T47D (cell line): Measurements from ENCODE around the gene LHCGR.

Source experiments
- DNase-seq, 2 experiments: peaks; one replicate each; pipeline versions ENCODE4 v3.0.0 to v3.0.0-alpha.2; 2011 to 2012; ENCODE audit warnings: low read depth in 1 of 2, low spot score in 1 of 2
- JUND ChIP-seq: IDR thresholded peaks from 2 replicates; pipeline ENCODE4 v1.6.1; 2012; ENCODE audit warnings: low read depth
- in situ Hi-C: cut with HindIII; loops from 2 replicates; pipeline ENCODE4 v1.10.0; 2016; ENCODE audit warnings: low sequenced_read_pairs, low pct_unique_long_range_greater_than_20kb

The LHCGR gene

DNA sequence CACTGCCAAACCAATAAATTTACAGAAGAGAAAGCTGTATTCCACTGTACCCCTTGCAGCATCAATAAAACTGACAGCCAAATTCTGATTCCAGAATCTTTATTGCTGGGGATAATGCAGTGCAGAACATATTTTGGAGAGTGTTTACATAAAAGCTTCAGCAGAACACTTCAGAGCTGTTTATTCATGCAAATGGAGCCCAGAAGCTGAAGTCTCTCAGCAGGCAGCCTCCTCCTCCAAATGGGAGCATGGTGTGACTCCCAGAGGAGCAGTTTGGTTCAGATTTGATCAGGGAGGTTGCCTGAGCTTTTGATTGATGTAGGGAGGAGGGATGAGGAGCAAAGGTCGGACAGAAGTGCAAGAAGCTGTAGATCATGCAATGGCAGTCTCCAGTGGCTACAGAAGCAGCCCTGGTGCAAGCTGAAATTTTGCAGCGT, 22.4 kb downstream of the LHCGR start:
- DNase-seq: no peak
- in situ Hi-C loops: no loop called here

DNA sequence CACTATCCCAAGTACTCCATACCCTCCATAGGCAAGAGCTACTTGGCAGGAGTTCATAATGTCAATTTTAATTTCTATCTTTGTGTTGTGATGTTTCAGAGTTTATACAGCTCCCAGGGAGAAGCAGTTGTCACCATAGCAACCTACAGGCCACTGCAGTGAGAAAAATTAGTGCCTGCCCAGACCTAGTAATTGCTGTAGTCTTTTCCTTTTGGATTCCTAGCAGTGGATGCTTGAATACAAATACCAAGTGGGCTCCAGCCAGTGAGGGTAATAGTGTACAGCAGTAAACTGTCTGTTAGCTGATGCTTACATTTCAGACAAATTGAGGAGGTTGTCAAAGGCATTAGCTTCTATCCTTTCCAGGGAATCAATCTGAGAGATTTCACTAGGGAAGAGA, 26.7 kb downstream of the LHCGR start:
- no peak for DNase-seq
- TF ChIP-seq JUND: no peak
- in situ Hi-C loops: no loop called here

More for the DNA sequence above, 22.4 kb downstream of the LHCGR start:
- no peak for TF ChIP-seq JUND

DNA sequence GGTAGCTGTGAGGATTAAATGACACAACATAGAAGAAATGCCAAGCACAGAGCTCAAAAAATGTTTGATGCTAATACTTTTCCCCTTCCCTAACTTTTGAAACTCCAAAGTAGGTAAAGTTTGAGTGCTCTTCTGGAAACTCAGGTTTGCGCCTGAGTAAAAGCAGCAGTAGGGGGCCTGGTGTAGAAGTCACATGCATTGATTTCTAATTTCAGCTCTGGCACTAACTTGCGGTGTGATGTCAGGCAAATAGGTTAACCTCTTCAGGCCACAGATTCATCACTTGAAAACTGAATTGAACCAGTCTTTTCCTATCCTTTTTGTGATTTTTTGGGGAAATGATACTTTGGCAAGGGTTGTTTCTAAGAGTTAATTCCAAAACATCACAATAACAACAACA, 27.2 kb downstream of the LHCGR start:
- no peak for TF ChIP-seq JUND
- in situ Hi-C loops: no loop called here
- DNase-seq: no peak

DNA sequence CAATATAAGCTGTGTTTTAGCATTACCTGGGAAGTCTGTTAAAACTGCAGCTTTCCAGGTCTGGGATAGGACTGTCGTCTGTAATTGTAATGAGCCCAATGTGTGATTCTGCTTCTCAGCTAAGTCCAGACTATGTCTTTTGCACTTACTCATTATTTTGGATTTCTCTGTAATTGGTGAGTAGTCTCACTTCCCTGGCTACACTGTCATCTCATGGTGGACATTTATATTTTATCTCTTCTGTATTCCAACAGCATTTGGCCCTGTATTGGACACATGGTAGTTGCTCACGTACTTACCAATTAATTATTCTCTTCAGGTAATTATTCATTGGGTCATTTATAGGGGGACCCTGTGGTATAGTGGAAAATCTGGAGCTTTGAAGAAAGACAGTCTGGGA, 28.0 kb downstream of the LHCGR start:
- TF ChIP-seq JUND: no peak
- no peak for DNase-seq
- in situ Hi-C loops: no loop called here

DNA sequence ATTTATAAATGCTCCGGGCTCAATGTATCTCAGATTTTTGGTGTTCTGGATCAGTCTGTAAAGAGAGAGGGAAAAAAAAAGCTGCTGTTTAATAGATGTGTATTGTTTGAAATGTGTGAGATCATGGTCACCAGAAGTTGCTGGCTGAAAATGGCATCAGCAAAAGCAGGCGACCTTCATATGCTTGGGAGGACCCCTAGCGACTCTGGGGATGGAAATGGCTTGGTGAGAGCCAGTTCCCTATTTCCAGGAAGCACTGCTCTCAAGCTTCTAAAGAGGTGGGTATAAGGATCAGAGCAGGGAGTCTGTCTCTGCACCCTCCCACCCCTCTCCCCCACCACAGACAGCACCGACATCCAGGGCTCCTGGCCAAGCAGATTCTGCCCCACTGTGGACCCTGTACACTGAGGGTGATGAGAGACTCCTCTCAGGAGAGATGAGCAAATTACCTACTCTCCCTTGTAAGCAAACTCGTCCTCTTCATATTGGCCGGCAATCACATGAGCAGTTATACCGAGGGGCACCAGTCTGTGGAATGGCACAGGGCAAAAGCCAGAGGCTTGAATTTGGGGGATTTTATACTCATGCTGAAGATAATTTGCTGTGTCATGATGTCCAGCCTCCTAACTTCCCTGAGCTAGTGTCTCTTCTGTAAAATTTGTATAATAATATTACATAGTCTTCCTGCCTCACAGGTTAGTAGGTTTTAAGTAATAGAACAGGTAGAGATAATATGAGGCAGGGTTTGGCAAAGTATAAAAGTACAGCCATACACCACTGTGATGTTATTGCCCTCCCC, 29.6 kb downstream of the LHCGR start:
- TF ChIP-seq JUND: no peak
- no peak for DNase-seq
- in situ Hi-C loops: no loop called here

DNA sequence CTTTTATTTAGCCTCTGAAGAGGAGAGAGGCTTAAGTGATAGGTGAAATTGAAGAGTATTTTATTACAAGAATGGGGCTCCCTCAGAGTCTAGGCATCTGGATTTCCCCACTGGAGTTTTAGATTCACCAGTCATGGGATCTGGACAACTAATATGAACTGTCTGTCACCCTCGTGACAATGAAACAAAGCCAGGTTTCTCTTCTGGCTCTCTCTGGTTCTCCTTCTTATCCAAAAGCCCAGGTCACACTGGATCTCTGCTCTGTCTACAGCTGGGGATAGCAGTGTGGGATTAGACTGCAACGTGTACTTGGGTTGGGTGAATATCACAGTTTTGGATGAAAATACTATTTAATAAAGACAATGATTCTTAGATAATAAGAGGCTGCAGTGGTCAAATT, 31.2 kb downstream of the LHCGR start:
- DNase-seq: no peak
- in situ Hi-C loops: no loop called here
- TF ChIP-seq JUND: no peak

DNA sequence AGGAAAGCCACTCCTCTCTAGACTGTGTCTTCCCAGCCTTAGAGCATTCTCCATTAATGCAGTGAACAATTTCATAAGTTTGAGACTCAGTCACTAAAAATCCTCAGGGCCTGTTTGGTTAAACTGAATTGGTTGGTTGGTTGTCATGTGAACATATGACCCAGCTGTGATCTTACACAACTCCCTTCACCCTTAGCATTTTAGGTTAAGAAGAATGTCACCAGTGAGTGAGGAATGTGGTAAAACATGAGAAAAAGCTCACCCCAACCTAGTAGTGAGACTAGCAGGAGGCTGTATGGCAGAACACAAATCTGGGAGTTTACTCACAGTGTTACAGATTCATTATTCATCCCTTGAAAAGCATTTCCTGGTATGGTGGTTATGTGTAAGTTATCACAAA, 32.4 kb downstream of the LHCGR start:
- no peak for TF ChIP-seq JUND
- in situ Hi-C loops: no loop called here
- DNase-seq: no peak

DNA sequence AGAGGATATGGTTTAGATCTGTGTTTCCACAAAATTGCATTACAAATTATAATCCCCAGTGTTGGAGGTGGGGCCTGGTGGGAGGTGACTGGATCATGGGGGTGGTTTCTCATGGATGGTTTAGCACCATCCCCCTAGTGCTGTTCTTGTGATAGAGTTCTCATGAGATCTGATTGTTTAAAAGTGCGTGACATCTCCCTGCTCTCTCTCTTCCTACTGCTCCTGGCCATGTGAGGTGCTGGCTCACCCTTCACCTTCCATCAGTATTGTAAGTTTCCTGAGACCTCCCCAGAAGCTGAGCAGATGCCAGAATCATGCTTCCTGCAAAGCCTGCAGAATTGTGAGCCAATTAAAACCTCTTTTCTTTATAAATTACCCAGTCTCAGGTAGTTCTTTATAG, 33.1 kb downstream of the LHCGR start:
- in situ Hi-C loops: no loop called here
- no peak for DNase-seq
- TF ChIP-seq JUND: no peak

DNA sequence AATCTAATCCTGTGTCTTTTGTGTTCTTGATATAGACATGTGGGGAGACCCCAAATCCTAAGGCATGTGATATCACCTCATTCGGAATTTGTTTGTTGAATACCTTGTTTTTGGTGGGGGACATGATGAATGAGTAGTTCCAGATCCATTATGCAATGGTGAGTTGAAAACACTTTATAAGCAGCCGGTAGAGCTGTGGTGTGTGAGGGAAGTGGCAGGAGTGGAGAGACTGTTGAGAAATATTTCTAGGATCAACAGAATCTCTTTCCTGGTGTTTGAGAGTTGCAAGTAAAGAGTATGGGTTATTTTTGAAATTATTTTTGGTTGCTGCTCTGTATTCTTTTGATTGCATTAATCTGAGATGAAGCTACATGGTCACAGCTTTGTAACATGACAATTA, 34.4 kb downstream of the LHCGR start:
- in situ Hi-C loops: no loop called here
- TF ChIP-seq JUND: no peak
- DNase-seq: no peak

DNA sequence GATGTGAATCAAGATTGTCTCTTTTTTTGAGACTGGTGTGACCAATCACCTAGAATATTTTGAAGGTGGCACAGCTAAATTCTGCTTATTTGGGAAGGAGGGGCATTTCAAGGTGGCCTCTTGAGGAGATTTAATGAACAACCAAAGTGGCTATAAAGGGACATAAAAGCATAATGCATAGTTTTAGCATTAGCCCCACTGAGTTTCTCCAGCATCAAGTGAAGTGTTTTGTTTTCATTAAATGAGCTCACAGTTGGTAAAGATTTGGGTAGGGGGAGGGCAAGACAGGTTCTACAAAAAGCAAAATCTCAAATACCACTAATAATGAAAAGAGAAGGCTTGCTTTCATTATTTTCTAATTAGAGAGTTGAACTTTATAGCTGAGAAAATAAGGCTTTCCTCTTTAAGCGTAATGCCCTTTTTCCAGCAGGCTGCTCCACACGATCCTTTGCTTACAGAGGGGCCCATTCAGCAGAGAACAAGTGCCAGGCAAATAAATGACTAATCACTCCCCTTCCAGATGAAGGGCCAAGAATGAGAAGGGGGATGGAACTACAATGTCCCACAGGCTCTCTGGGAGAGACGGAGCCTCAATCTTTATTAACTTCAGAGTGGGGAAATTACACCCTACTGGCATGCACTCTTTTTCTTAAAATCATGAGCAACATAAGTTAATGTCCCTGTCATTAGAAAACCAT, 35.9 kb downstream of the LHCGR start:
- no peak for DNase-seq
- in situ Hi-C loops: no loop called here
- TF ChIP-seq JUND: no peak

DNA sequence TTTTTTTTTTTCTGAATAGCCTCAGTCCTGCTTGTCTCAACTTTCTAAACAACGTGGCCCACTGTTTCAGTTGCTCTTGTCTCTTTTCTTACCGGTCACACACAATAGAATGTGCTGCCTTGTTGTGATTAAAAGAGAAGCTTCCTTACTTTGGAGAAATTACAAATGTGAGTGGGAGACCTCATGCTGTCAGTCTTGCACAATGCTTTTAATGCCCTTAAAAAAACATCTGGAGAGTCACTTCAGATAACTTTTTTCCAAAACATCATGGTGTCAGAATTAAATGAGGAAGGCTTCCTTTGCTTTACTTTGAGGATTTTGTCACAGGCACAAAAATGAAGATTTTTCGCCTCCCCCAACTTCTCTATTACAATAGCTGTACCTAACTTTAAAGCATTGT, 37.7 kb downstream of the LHCGR start:
- DNase-seq: no peak
- in situ Hi-C loops: no loop called here
- TF ChIP-seq JUND: no peak

DNA sequence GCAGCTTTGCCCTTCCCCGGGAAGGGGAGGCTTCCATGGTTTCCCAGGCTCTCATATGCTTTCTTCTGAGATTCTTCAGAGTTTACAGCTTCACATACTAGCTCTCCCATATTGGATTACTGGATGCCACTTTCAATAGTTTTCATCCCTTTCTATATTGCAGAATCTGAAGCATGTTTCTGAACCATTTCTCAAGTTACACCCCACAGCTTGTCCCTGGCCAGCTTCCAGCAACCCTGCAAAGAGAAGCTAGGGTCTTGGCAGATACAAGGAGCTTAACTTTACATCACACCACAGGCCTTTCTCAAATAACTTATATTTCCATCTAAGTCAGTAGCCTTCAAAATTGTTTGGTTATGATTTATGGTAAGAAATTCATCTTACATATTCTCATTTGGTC, 39.6 kb downstream of the LHCGR start:
- in situ Hi-C loops: no loop called here
- DNase-seq: no peak
- no peak for TF ChIP-seq JUND

DNA sequence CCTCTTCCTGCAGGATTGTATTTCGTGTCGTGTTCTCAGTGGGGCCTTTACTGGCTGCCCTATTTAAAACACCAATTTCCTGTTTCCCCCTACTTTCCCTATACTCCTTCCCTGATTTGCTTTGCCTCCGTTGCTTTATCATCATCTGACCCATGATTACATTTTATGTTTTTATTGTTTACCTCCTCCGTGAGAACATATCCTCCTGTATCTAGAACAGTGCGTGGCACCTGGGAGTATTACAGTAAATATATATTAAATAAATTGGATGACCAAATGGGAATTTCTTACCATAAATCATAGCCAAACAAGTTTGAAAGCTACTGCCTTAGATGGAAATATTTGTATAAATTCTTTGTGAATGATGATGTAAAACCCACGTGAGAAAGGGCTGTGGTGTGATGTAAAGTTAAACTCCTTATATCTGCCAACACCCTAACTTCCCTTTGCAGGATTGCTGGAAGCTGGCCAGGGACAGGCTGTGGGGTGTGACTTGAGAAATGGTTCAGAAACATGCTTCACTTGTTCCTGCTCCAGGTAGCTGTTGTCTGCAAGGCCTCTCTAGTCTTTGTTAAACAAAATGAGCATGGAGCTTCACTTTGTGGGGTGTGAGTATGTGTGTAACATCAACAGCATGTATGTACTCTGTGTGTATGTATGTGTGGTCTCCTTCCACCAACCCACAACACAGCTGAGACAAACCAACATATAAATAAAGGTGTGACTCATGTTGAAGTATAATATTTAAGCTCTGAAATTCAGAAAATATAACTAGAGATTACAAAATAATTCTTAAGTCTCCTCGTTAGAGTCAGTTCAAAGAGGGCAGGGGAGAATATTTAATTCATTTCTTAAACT, 40.3 kb downstream of the LHCGR start:
- DNase-seq: no peak
- no peak for TF ChIP-seq JUND
- in situ Hi-C loops: no loop called here
